ENCODE measurements around the gene CNTROB. TPM values are rescaled to one million over a fixed set of nuclear protein-coding genes. Genes with fewer than 3 reads are reported as not detected.

CNTROB gene
- total and polyA plus RNA-seq, 7 donors, result 5.5 to 9.6 (median 8.7) TPM

DNA sequence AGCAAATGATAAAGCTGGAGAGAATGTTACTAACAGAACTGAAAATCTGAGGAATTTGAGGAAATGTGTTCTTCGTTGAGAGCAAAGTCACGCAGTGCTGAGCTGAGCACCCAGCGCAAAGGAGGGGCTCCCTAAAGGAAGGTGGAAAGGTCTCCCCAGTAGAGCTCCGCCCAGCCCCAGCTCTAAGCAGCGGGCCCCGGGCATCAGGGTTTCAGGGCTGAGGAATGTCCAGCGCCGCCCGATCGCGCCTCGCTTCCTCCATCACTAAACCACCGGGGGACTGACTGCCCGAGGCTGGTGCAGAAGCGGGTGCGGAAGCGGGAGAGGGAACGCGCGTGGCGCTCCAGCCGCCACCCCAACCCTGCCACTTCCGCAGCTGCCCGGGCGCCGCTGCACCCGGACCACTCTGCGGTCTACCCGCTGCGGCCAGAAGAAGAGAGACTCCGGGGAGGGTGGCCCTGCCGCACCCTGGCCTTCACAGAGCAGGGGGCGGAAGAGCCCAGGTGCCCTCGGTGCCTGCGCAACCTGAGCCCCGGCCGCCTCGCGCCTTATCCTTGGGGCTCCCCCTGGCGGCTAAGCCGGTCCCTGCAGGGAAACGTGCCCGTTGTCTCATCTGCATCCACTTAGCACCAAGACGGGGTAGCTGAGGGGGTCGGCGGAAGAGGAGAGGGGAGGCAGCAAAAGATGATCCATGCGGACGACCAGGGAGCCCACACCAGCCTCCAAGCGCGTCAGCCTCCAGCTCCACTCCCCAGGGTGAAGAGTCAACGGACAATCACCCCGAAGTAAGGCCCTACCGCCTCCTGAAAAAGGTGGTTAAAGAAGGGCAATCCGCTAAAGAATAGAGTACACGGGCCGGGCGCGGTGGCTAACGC lies 58.0 kb downstream of the CNTROB start:
- intact Hi-C loops (cut with DNase I), result loop anchor here (1.0 to 5.0 kb wide), 5 partner anchors 67 to 243 kb away; partner anchors contain the start of gene CYB5D1 (in 1 of the 2)
- Histone ChIP-seq H3K4me1 (no peaks in the 10 kb centered on the region), H3K9me3 (no peaks in the 10 kb centered on the region), H3K27ac (no peak overlapping the region), H3K4me3 (peak overlapping the region; percentile 79), H3K36me3 (ENCODE audit: insufficient read depth in 1 of 2, low read depth in 1 of 2) (no peaks in the 10 kb centered on the region), H3K27me3 (ENCODE audit: insufficient read depth in 3 of 3, low read length in 2 of 3) (no peaks in the 10 kb centered on the region)
- 4 to 6% (median 4%) methylated on average over 53 to 59 of the region's 59 CpGs for WGBS, 3 donors
- peak; percentile 83 to 90 for DNase-seq
- TF ChIP-seq, protein P1, sequence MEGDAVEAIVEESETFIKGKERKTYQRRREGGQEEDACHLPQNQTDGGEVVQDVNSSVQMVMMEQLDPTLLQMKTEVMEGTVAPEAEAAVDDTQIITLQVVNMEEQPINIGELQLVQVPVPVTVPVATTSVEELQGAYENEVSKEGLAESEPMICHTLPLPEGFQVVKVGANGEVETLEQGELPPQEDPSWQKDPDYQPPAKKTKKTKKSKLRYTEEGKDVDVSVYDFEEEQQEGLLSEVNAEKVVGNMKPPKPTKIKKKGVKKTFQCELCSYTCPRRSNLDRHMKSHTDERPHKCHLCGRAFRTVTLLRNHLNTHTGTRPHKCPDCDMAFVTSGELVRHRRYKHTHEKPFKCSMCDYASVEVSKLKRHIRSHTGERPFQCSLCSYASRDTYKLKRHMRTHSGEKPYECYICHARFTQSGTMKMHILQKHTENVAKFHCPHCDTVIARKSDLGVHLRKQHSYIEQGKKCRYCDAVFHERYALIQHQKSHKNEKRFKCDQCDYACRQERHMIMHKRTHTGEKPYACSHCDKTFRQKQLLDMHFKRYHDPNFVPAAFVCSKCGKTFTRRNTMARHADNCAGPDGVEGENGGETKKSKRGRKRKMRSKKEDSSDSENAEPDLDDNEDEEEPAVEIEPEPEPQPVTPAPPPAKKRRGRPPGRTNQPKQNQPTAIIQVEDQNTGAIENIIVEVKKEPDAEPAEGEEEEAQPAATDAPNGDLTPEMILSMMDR (IDR thresholded peaks at IDR 0.05), result peak; percentile 95
- ATAC-seq, result peak; percentile 89 to 96 (median 90)

DNA sequence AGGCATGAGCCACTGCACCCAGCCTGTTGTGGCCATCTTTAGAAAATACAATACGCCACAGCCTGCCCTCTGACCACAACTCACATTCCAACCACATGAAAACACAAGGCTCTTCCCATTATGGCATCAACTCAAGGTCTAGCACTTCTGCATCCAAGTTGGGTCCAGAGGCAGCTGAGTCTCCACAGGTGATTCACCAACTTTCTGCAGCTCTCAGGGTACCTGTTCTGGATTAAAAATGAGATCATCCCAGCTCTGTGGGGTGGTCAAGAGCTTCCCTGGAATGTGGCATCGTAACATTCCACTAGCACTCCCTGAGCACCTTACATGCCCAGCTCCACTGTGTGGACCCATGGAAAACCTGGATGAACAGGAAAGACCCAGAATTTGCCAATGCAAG lies 60.5 kb downstream of the CNTROB start:
- WGBS, 3 donors, result 88 to 93% (median 93%) methylated on average over 2 of the region's 2 CpGs
- TF ChIP-seq, protein P1 (IDR thresholded peaks at IDR 0.05), result no peak
- H3K9me3 ChIP-seq, result no peaks in the 10 kb centered on the region
- no peaks in the 10 kb centered on the region for H3K27me3 ChIP-seq (ENCODE audit: insufficient read depth in 3 of 3, low read length in 2 of 3)
- no peak for DNase-seq
- no peak overlapping the region for H3K27ac ChIP-seq
- H3K36me3 ChIP-seq (ENCODE audit: insufficient read depth in 1 of 2, low read depth in 1 of 2), result no peaks in the 10 kb centered on the region
- no peak for ATAC-seq
- no peak overlapping the region for H3K4me3 ChIP-seq
- intact Hi-C loops (cut with DNase I), result loop anchor here in 1 of 2 donors (5.0 kb wide), 1 partner anchor 65 kb away; no protein-coding TSS in a partner anchor
- H3K4me1 ChIP-seq, result no peaks in the 10 kb centered on the region

DNA sequence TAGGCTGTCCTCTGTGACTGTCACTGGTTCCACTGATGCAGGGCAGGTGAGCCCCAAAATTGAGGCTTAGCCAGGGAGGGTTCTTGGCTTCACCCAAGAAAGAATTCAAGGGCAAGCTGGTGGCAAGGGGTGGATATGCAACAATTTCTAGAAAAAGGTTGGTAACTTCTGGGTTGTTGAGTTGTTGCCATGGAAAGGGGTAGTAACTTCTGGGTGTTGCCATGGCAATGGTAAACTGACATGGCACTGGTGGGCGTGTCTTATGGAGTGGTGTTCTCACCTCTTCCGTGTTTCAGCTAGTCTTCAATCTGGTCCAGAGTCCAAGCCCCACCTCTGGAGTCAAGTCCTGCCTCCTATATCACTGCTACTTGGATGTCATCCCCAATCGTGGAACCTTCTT lies 60.9 kb downstream of the CNTROB start:
- no peak for ATAC-seq
- TF ChIP-seq, protein P1 (IDR thresholded peaks at IDR 0.05), result no peak
- H3K27me3 ChIP-seq (ENCODE audit: insufficient read depth in 3 of 3, low read length in 2 of 3), result no peaks in the 10 kb centered on the region
- H3K9me3 ChIP-seq, result no peaks in the 10 kb centered on the region
- 60 to 74% (median 66%) methylated on average over 3 of the region's 3 CpGs for WGBS, 3 donors
- no peaks in the 10 kb centered on the region for H3K4me1 ChIP-seq
- H3K27ac ChIP-seq, result no peak overlapping the region
- no peaks in the 10 kb centered on the region for H3K36me3 ChIP-seq (ENCODE audit: insufficient read depth in 1 of 2, low read depth in 1 of 2)
- no peak overlapping the region for H3K4me3 ChIP-seq
- no peak for DNase-seq
- intact Hi-C loops (cut with DNase I), result loop anchor here in 1 of 2 donors (5.0 kb wide), 1 partner anchor 64 kb away; no protein-coding TSS in a partner anchor

DNA sequence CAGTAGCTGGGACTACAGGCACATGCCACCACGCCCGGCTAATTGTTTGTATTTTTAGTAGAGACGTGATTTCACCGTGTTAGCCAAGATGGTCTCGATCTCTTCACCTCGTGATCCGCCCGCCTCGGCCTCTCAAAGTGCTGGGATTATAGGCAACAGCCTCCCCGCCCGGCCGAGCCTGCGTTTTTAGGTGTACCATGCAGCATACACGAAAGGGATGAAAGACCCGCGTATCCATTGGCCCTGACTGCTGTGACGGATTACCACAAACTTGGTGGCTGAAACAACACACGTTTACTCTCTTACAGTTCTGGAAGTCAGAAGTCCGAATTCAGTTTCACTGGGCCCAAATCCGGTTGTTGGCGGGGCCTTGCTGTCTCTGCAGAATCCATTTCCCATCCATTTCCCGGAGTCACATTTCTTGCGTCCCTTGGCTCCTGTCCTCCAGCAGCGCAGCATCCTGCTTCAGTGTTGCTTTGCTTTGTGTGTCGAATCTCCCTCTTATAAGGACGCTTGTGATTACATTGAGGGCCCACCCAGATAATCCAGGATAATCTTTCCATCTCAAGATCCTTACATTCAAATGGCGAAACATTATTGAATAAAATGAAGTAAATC lies 62.1 kb downstream of the CNTROB start:
- H3K4me1 ChIP-seq, result no peaks in the 10 kb centered on the region
- H3K4me3 ChIP-seq, result no peak overlapping the region
- no peak for ATAC-seq
- no peaks in the 10 kb centered on the region for H3K36me3 ChIP-seq (ENCODE audit: insufficient read depth in 1 of 2, low read depth in 1 of 2)
- no peaks in the 10 kb centered on the region for H3K9me3 ChIP-seq
- 71 to 73% (median 71%) methylated on average over 27 of the region's 27 CpGs for WGBS, 3 donors
- no peak for DNase-seq
- H3K27me3 ChIP-seq (ENCODE audit: insufficient read depth in 3 of 3, low read length in 2 of 3), result no peaks in the 10 kb centered on the region
- H3K27ac ChIP-seq, result peak overlapping the region; percentile 36
- intact Hi-C loops (cut with DNase I), result loop anchor here in 1 of 2 donors (5.0 kb wide), 1 partner anchor 63 kb away; no protein-coding TSS in a partner anchor
- TF ChIP-seq, protein P1 (IDR thresholded peaks at IDR 0.05), result no peak
